HepG2 (cell line): ENCODE data around the gene ERCC6L2. TPM values are rescaled to one million over a fixed set of nuclear protein-coding genes. Genes with fewer than 3 reads are reported as not detected.

Experiments used
- ATAC-seq: fragments of 200-7000 bp; cut with Tn5 transposase; 3 replicates; pipeline ENCODE4 v1.9.1; 2020; ENCODE audit warnings: mild to moderate bottlenecking, moderate library complexity
- BruUV-seq: library from RNA; stranded (reverse); fragments of 400-500 nt; replicated peaks from 2 replicates; lab custom pipeline; 2021; lab: Mats Ljungman, UMichigan
- CTCF ChIA-PET: fragments of 300-600 bp; formaldehyde crosslinking; extraction: SDS; loops from one replicate; lab custom pipeline; 2021; ENCODE audit warnings: low total read pairs, inconsistent platforms, low intra/inter-chr PET ratio; lab: Yijun Ruan, JAX
- POLR2A ChIA-PET: fragments of 350-600 bp; sonication (Branson Sonifier 250); formaldehyde crosslinking; loops from one replicate; lab custom pipeline; 2020; ENCODE audit warnings: antibody characterized with exemption, inconsistent platforms; lab: Yijun Ruan, JAX
- DNase-seq: peaks from one replicate; pipeline ENCODE4 v3.0.0-alpha.2; 2015; ENCODE audit warnings: low spot score
- FAIRE-seq: peaks from 3 replicates; lab custom pipeline; 2011; peaks lifted over from hg19 to GRCh38; lab: Jason Lieb, UNC
- H2AFZ ChIP-seq: one replicate; pipeline ENCODE4 v1.6.1; 2011; ENCODE audit warnings: low read length, inconsistent platforms
- H3K27ac ChIP-seq: fragments of 300-600 bp; 3 replicates; pipeline ENCODE4 v1.8.0; 2011; ENCODE audit warnings: mixed run types, mild to moderate bottlenecking, mixed read lengths, low read length, inconsistent platforms; ENCODE audit not compliant: insufficient read depth; ENCODE audit errors: extremely low read length
- H3K27me3 ChIP-seq, 2 experiments: fragments of 200-600 bp in 1 of 2; 2 replicates in 1 of 2; 3 replicates in 1 of 2; pipeline versions ENCODE4 v1.6.0 to v1.8.0; 2011; ENCODE audit warnings: low read length in 2 of 2, mild to moderate bottlenecking in 2 of 2, moderate library complexity in 2 of 2, inconsistent platforms in 1 of 2; ENCODE audit not compliant: insufficient read depth in 2 of 2, control insufficient read depth in 1 of 2
- H3K36me3 ChIP-seq, 2 experiments: fragments of 200-600 bp in 1 of 2; replicated peaks in 1 of 2; 2 replicates in 1 of 2; 3 replicates in 1 of 2; pipeline versions ENCODE4 v1.5.1 to v1.8.0; 2011; ENCODE audit warnings: low read length in 2 of 2, inconsistent platforms in 1 of 2; ENCODE audit not compliant: insufficient read depth in 2 of 2, control insufficient read depth in 1 of 2
- H3K4me1 ChIP-seq: 2 replicates; pipeline ENCODE4 v1.5.1; 2012; ENCODE audit warnings: low read length, inconsistent platforms; ENCODE audit not compliant: insufficient read depth
- H3K4me2 ChIP-seq: 2 replicates; pipeline ENCODE4 v1.6.0; 2011; ENCODE audit warnings: low read depth, low read length, inconsistent platforms
- H3K4me3 ChIP-seq, 3 experiments: fragments of 200-600 bp in 1 of 3; sonication (generic), shearing (Covaris generic) in 1 of 3; replicated peaks in 1 of 3; 2 replicates each; pipeline ENCODE4 v1.5.1; 2011 to 2016; ENCODE audit warnings: low read length in 3 of 3, inconsistent platforms in 2 of 3, low read depth in 2 of 3, mild to moderate bottlenecking in 2 of 3, control low read depth in 1 of 3, mixed read lengths in 1 of 3; ENCODE audit not compliant: insufficient read depth in 1 of 3
- H3K79me2 ChIP-seq: one replicate; pipeline ENCODE4 v1.6.1; 2011; ENCODE audit warnings: low read length, inconsistent platforms; ENCODE audit not compliant: insufficient read depth
- H3K9ac ChIP-seq: 2 replicates; pipeline ENCODE4 v1.6.0; 2011; ENCODE audit warnings: mild to moderate bottlenecking, low read depth, low read length, inconsistent platforms; ENCODE audit not compliant: insufficient read depth
- H3K9me3 ChIP-seq: 2 replicates; pipeline ENCODE4 v1.5.1; 2012; ENCODE audit warnings: mild to moderate bottlenecking, low read length
- H4K20me1 ChIP-seq: 2 replicates; pipeline ENCODE4 v1.6.0; 2011; ENCODE audit warnings: inconsistent platforms, mild to moderate bottlenecking, low read length, moderate library complexity; ENCODE audit not compliant: insufficient read depth
- ARID2 ChIP-seq: sonication (generic); formaldehyde crosslinking; IDR thresholded peaks from 2 replicates; pipeline ENCODE4 v1.8.1; 2022; ENCODE audit warnings: mild to moderate bottlenecking, missing genetic modification reagents, borderline replicate concordance
- GZF1 ChIP-seq: sonication (generic); formaldehyde crosslinking; IDR thresholded peaks from 2 replicates; pipeline ENCODE4 v1.5.1; 2020; ENCODE audit warnings: mild to moderate bottlenecking, missing genetic modification reagents
- HNRNPUL1 ChIP-seq: fragments of 200-400 bp; formaldehyde crosslinking; IDR thresholded peaks from 2 replicates; pipeline ENCODE4 v1.6.1; 2017; ENCODE audit warnings: low read depth, mild to moderate bottlenecking, low read length, moderate library complexity
- HOXA5 ChIP-seq: sonication (generic); formaldehyde crosslinking; IDR thresholded peaks from 2 replicates; pipeline ENCODE4 v1.4.0; 2020; ENCODE audit warnings: missing genetic modification reagents
- ISX ChIP-seq: sonication (generic); formaldehyde crosslinking; conservative IDR thresholded peaks from 2 replicates; pipeline ENCODE4 v1.5.0; 2020; ENCODE audit warnings: missing genetic modification reagents
- KMT2B ChIP-seq: IDR thresholded peaks from 2 replicates; pipeline ENCODE4 v1.6.1; 2016; ENCODE audit warnings: missing genetic modification reagents, missing compliant biosample characterization
- SMAD1 ChIP-seq: sonication (generic); formaldehyde crosslinking; IDR thresholded peaks from 2 replicates; pipeline ENCODE4 v1.4.0; 2020; ENCODE audit warnings: missing genetic modification reagents, low read depth, mild to moderate bottlenecking, borderline replicate concordance
- ZKSCAN8 ChIP-seq: IDR thresholded peaks from 2 replicates; pipeline ENCODE4 v1.6.1; 2016; ENCODE audit warnings: borderline replicate concordance, missing genetic modification reagents, missing compliant biosample characterization
- ZNF24 ChIP-seq: fragments of 450-650 bp; IDR thresholded peaks from 2 replicates; pipeline ENCODE4 v1.6.1; 2017; ENCODE audit warnings: antibody characterized with exemption, mild to moderate bottlenecking
- ZNF441 ChIP-seq: sonication (generic); formaldehyde crosslinking; IDR thresholded peaks from 2 replicates; pipeline ENCODE4 v1.7.0; 2021; ENCODE audit warnings: missing genetic modification reagents, borderline replicate concordance
- ZNF614 ChIP-seq: IDR thresholded peaks from 2 replicates; pipeline ENCODE4 v1.6.1; 2018; ENCODE audit warnings: missing biosample characterization, missing genetic modification reagents, inconsistent platforms, borderline replicate concordance
- WGBS: methylation state at CpG from one replicate; pipeline ENCODE4 v1.1.6; 2017; ENCODE audit warnings: low lambda C conversion rate; 5-methylcytosine and 5-hydroxymethylcytosine counted together
- in situ Hi-C: cut with HindIII; loops from 2 replicates; pipeline ENCODE4 v1.10.0; 2017; ENCODE audit warnings: low pct_unique_long_range_greater_than_20kb; ENCODE audit not compliant: extremely low pct_ligation_motif_present
- intact Hi-C: fragments of 100-400 bp; cut with micrococcal nuclease; formaldehyde crosslinking; loops from one replicate; pipeline ENCODE4 v1.10.0; 2022; ENCODE audit not compliant: unreplicated experiment
- polyA plus RNA-seq, 8 experiments: library from polyadenylated mRNA; depleted of rRNA in 3 of 8; stranded (reverse) in 7 of 8; unstranded in 1 of 8; fragments of >200 nt; fragmentation: Illumina TruSeq in 4 of 8; extraction: Trizol in 4 of 8; gene quantifications; 2 replicates each; pipeline versions ENCODE4 v1.2.1 to v1.2.3, GENCODE V29; 2011 to 2016; ENCODE audit warnings: low read depth in 4 of 8, missing spikeins in 1 of 8, mixed read lengths in 1 of 8; ENCODE audit not compliant: insufficient read depth in 1 of 8
- total RNA-seq, 5 experiments: library from RNA; depleted of rRNA; stranded (reverse); fragments of >200 nt; fragmentation: Illumina TruSeq; extraction: Trizol; gene quantifications; 2 replicates each; pipeline ENCODE4 v1.2.3, GENCODE V29; 2016; ENCODE audit warnings: low read depth in 1 of 5
- TF ChIP-seq, protein P1 (sequence below): sonication (generic); formaldehyde crosslinking; IDR thresholded peaks from 2 replicates; pipeline ENCODE4 v1.4.0; 2020; ENCODE audit warnings: low read depth, mild to moderate bottlenecking, missing genetic modification reagents
- TF ChIP-seq, protein P2 (sequence below): IDR thresholded peaks from 2 replicates; pipeline ENCODE4 v1.6.1; 2016; ENCODE audit warnings: low read depth, missing genetic modification reagents, missing compliant biosample characterization

The ERCC6L2 gene
- total and polyA plus RNA-seq, 2 of the 13 experiments (the other 11 are each of a cell fraction or from before 2014, with no cell fraction given): 13.4 to 45.9 TPM

DNA sequence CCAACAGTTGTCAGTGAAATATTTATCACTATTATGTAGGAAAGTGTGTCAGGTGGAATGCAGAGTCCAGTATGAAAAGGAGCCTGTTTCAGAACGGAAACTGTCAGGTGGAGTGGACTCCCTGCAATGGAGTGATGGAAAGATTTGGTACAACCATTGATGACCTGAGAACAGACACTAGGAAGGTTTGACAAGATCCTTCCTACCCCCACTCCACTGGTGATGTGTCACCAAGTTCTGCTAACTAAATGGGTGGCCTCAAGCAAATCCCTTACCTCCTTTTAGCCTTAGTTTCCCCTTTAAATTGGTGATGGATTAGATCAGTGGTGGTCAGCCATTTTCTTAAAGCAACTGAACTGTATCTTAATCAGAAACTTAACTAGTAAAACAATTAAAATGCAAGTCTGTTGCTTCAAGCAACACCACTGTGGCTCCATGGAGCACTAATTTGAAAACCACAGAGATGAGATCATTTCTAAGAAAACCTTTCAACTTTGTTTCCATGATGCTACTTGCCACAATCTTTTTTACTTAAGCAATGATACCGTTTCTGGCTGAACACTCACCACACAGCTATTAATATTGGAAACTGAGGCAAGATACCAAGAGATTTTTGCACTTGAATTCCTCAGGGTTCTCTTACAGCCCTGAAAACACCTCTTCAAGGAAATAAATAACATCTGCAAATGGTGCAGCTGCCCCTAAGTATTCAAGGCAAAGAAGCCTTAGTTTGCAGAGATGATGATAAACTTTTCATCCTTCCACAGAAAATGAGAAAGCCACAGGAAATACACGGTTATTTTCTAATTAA, 140.6 kb downstream of the ERCC6L2 start:
- Histone ChIP-seq H3K9me3 (no peaks in the 10 kb centered on the region), H2AFZ (no peak overlapping the region), H3K4me2 (no peak overlapping the region), H3K4me3 (no peak overlapping the region), H3K36me3 (peaks cover 3 to 23% of the 10 kb centered on the region in 2 experiments; a peak in 4 of 5 replicates), H3K27me3 (peaks cover 0 to 9% of the 10 kb centered on the region in 2 experiments; a peak in 3 of 5 replicates), H3K79me2 (no peaks in the 10 kb centered on the region), H3K4me1 (no peaks in the 10 kb centered on the region), H4K20me1 (no peaks in the 10 kb centered on the region), H3K27ac (no peak overlapping the region), H3K9ac (no peak overlapping the region)
- no peak for FAIRE-seq
- DNase-seq: no peak
- intact Hi-C loops (no loop called here), in situ Hi-C loops (no loop called here)
- no peak for TF ChIP-seq ZNF441
- TF ChIP-seq GZF1 (CRISPR knock-in tag): no peak
- TF ChIP-seq ZKSCAN8 (CRISPR knock-in tag): no peak
- TF ChIP-seq, protein P1, sequence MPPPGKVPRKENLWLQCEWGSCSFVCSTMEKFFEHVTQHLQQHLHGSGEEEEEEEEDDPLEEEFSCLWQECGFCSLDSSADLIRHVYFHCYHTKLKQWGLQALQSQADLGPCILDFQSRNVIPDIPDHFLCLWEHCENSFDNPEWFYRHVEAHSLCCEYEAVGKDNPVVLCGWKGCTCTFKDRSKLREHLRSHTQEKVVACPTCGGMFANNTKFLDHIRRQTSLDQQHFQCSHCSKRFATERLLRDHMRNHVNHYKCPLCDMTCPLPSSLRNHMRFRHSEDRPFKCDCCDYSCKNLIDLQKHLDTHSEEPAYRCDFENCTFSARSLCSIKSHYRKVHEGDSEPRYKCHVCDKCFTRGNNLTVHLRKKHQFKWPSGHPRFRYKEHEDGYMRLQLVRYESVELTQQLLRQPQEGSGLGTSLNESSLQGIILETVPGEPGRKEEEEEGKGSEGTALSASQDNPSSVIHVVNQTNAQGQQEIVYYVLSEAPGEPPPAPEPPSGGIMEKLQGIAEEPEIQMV: no peak
- no peak for TF ChIP-seq ARID2 (CRISPR knock-in tag)
- no peak for TF ChIP-seq ZNF614
- TF ChIP-seq HNRNPUL1: no peak
- TF ChIP-seq SMAD1 (CRISPR knock-in tag): no peak
- no peak for TF ChIP-seq ISX (CRISPR knock-in tag)
- TF ChIP-seq KMT2B: no peak
- TF ChIP-seq HOXA5 (CRISPR knock-in tag): no peak
- no peak for TF ChIP-seq ZNF24
- TF ChIP-seq, protein P2, sequence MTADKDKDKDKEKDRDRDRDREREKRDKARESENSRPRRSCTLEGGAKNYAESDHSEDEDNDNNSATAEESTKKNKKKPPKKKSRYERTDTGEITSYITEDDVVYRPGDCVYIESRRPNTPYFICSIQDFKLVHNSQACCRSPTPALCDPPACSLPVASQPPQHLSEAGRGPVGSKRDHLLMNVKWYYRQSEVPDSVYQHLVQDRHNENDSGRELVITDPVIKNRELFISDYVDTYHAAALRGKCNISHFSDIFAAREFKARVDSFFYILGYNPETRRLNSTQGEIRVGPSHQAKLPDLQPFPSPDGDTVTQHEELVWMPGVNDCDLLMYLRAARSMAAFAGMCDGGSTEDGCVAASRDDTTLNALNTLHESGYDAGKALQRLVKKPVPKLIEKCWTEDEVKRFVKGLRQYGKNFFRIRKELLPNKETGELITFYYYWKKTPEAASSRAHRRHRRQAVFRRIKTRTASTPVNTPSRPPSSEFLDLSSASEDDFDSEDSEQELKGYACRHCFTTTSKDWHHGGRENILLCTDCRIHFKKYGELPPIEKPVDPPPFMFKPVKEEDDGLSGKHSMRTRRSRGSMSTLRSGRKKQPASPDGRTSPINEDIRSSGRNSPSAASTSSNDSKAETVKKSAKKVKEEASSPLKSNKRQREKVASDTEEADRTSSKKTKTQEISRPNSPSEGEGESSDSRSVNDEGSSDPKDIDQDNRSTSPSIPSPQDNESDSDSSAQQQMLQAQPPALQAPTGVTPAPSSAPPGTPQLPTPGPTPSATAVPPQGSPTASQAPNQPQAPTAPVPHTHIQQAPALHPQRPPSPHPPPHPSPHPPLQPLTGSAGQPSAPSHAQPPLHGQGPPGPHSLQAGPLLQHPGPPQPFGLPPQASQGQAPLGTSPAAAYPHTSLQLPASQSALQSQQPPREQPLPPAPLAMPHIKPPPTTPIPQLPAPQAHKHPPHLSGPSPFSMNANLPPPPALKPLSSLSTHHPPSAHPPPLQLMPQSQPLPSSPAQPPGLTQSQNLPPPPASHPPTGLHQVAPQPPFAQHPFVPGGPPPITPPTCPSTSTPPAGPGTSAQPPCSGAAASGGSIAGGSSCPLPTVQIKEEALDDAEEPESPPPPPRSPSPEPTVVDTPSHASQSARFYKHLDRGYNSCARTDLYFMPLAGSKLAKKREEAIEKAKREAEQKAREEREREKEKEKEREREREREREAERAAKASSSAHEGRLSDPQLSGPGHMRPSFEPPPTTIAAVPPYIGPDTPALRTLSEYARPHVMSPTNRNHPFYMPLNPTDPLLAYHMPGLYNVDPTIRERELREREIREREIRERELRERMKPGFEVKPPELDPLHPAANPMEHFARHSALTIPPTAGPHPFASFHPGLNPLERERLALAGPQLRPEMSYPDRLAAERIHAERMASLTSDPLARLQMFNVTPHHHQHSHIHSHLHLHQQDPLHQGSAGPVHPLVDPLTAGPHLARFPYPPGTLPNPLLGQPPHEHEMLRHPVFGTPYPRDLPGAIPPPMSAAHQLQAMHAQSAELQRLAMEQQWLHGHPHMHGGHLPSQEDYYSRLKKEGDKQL (CRISPR knock-in tag): no peak
- BruUV-seq: no TSS peak
- ChIA-PET CTCF (no interaction called here), POLR2A (no interaction called here)
- no peak for ATAC-seq
- WGBS: 91% methylated on average over 3 of the region's 3 CpGs
